Spleen (tissue), 11 donors: ENCODE measurements around the gene RRBP1. TPM values are rescaled to one million over a fixed set of nuclear protein-coding genes. Genes with fewer than 3 reads are reported as not detected.
A peak's percentile ranks its signal among the peaks of the same experiment; 100 is the strongest.

Source experiments
- DNase-seq: peaks from one replicate; pipeline ENCODE4 v3.0.0-alpha.2; 2020
- H3K27ac ChIP-seq, 8 donors: fragments of 200-600 bp; sonication (generic) in 7 of 8; 1 replicate in 4 of 8; 2 replicates in 4 of 8; pipeline versions ENCODE4 v1.5.0 to v1.8.0; 2016 to 2021; ENCODE audit warnings: inconsistent platforms in 4 of 8, mild to moderate bottlenecking in 4 of 8, moderate library complexity in 1 of 8
- H3K27me3 ChIP-seq, 7 donors: fragments of 200-600 bp; sonication (generic) in 6 of 7; replicated peaks in 1 of 7; 1 replicate in 4 of 7; 2 replicates in 3 of 7; pipeline versions ENCODE4 v1.5.0 to v1.8.0; 2016 to 2021; ENCODE audit warnings: inconsistent platforms in 3 of 7, mild to moderate bottlenecking in 1 of 7
- H3K36me3 ChIP-seq, 6 donors: fragments of 200-600 bp; sonication (generic) in 5 of 6; 1 replicate in 4 of 6; 2 replicates in 2 of 6; pipeline versions ENCODE4 v1.5.0 to v1.8.0; 2016 to 2021; ENCODE audit warnings: inconsistent platforms in 2 of 6
- H3K4me1 ChIP-seq, 6 donors: fragments of 200-600 bp; sonication (generic) in 5 of 6; 1 replicate in 3 of 6; 2 replicates in 3 of 6; pipeline versions ENCODE4 v1.5.0 to v1.8.0; 2016 to 2021; ENCODE audit warnings: inconsistent platforms in 3 of 6
- H3K4me3 ChIP-seq, 8 donors: fragments of 200-600 bp; sonication (generic) in 7 of 8; 1 replicate in 4 of 8; 2 replicates in 4 of 8; pipeline versions ENCODE4 v1.5.0 to v1.8.0; 2016 to 2021; ENCODE audit warnings: inconsistent platforms in 4 of 8, mild to moderate bottlenecking in 4 of 8, moderate library complexity in 2 of 8
- H3K9me3 ChIP-seq, 8 donors: fragments of 200-600 bp; sonication (generic) in 7 of 8; 1 replicate in 4 of 8; 2 replicates in 4 of 8; pipeline versions ENCODE4 v1.5.0 to v1.8.0; 2016 to 2021; ENCODE audit warnings: inconsistent platforms in 4 of 8
- CTCF ChIP-seq, 11 experiments: fragments of 200-600 bp in 7 of 11; fragments of 450-650 bp in 4 of 11; sonication (generic) in 4 of 11; IDR thresholded peaks in 8 of 11; conservative IDR thresholded peaks in 3 of 11; 1 replicate in 7 of 11; 2 replicates in 4 of 11; pipeline versions ENCODE4 v1.4.0 to v1.8.0; 2016 to 2021; ENCODE audit warnings: antibody characterized with exemption in 11 of 11, inconsistent platforms in 4 of 11, mild to moderate bottlenecking in 1 of 11
- POLR2A ChIP-seq, 3 donors: fragments of 450-650 bp; IDR thresholded peaks; one replicate each; pipeline ENCODE4 v1.5.1; 2017; ENCODE audit warnings: antibody characterized with exemption in 3 of 3, mild to moderate bottlenecking in 1 of 3
- POLR2AphosphoS5 ChIP-seq, 3 donors: sonication (generic); formaldehyde crosslinking; IDR thresholded peaks; one replicate each; pipeline ENCODE4 v1.5.1; 2017; ENCODE audit warnings: antibody characterized with exemption in 3 of 3
- WGBS, 5 donors: extraction: QIAGEN DNeasy Blood & Tissue Kit in 3 of 5; methylation state at CpG; one replicate each; pipeline versions ENCODE4 v1.1.5 to v1.1.7; 2013 to 2018; 5-methylcytosine and 5-hydroxymethylcytosine counted together
- intact Hi-C: fragments of 100-400 bp; cut with DNase I; formaldehyde crosslinking; loops from one replicate; pipeline ENCODE4 v1.15.0; 2023; ENCODE audit warnings: low total_unique reads
- polyA plus RNA-seq, 3 donors: library from polyadenylated mRNA; stranded (reverse); fragments of 200-250 nt; gene quantifications; one replicate each; pipeline ENCODE4 v1.2.1, GENCODE V29; 2013
- total RNA-seq, 7 donors: library from RNA; depleted of rRNA in 3 of 7; stranded (reverse); fragments of >200 nt in 3 of 7; fragmentation: NEBNext Ultra II Directional in 4 of 7; extraction: Animal tissue kit (Norgen Biotek cat#: 25700) in 4 of 7; gene quantifications; one replicate each; pipeline versions ENCODE4 v1.1.0 to v1.2.1, GENCODE V29; 2016 to 2021
- donor health status: healthy with polysubstance abuse.
- donor health status: DM: no; HTN: no; CAD: no; lungs with moderate emphysema.
- donor health status: DM: no; HTN: no; CAD: no.
- donor health status: Bipolar disorder and iron deficiency.
- donor health status: healthy.
- donor health status: DM: no; HTN: no; CAD: no.
- donor health status: DM: yes; HTN: yes; CAD: no.

RRBP1 gene
- total and polyA plus RNA-seq, 10 donors: 17.0 to 164 (median 114) TPM

- no peaks in the 10 kb centered on the region for H3K9me3 ChIP-seq
- DNase-seq: peak; percentile 65
- no peak overlapping the region for H3K4me3 ChIP-seq
- TF ChIP-seq POLR2A (IDR thresholded peaks at IDR 0.05) (no peak), CTCF (IDR thresholded peaks at IDR 0.05 in 8 of 11, conservative IDR thresholded peaks at IDR 0.05 in 3 of 11) (no peak), POLR2AphosphoS5 (IDR thresholded peaks at IDR 0.05) (no peak)
- no peaks in the 10 kb centered on the region for H3K27me3 ChIP-seq
- intact Hi-C loops: no loop called here
- peaks cover 26 to 81% (median 53%) of the 10 kb centered on the region in 6 donors for H3K4me1 ChIP-seq
- peaks cover 0 to 35% (median 23%) of the 10 kb centered on the region in 6 donors for H3K36me3 ChIP-seq
- no peak overlapping the region for H3K27ac ChIP-seq
- WGBS, 5 donors: 89 to 97% (median 90%) methylated on average over 10 of the region's 10 CpGs
Observed at GRCh38 chr20:17645546-17646208, 36.4 kb downstream of the RRBP1 start.

GRCh38 chr20:17645010-17645409, 37.0 kb downstream of the RRBP1 start:
- Histone ChIP-seq H3K9me3 (no peaks in the 10 kb centered on the region), H3K36me3 (peaks cover 0 to 42% (median 29%) of the 10 kb centered on the region in 6 donors), H3K27ac (no peak overlapping the region), H3K27me3 (no peaks in the 10 kb centered on the region), H3K4me1 (peaks cover 21 to 76% (median 47%) of the 10 kb centered on the region in 6 donors), H3K4me3 (no peak overlapping the region)
- DNase-seq: peak; percentile 64
- intact Hi-C loops: no loop called here
- 92 to 96% (median 95%) methylated on average over 14 of the region's 14 CpGs for WGBS, 5 donors
- TF ChIP-seq POLR2AphosphoS5 (IDR thresholded peaks at IDR 0.05) (no peak), POLR2A (IDR thresholded peaks at IDR 0.05) (no peak), CTCF (IDR thresholded peaks at IDR 0.05 in 8 of 11, conservative IDR thresholded peaks at IDR 0.05 in 3 of 11) (no peak)

GRCh38 chr20:17644451-17644850, 37.6 kb downstream of the RRBP1 start:
- Histone ChIP-seq H3K4me1 (peaks cover 19 to 70% (median 42%) of the 10 kb centered on the region in 6 donors), H3K27me3 (no peaks in the 10 kb centered on the region), H3K4me3 (no peak overlapping the region), H3K36me3 (peaks cover 0 to 47% (median 31%) of the 10 kb centered on the region in 6 donors), H3K9me3 (no peaks in the 10 kb centered on the region), H3K27ac (no peak overlapping the region)
- WGBS, 5 donors: 74 to 92% (median 79%) methylated on average over 13 of the region's 13 CpGs
- peak; percentile 63 for DNase-seq
- intact Hi-C loops: no loop called here
- TF ChIP-seq POLR2A (IDR thresholded peaks at IDR 0.05): no peak
- no peak for TF ChIP-seq CTCF (IDR thresholded peaks at IDR 0.05 in 8 of 11, conservative IDR thresholded peaks at IDR 0.05 in 3 of 11)
- TF ChIP-seq POLR2AphosphoS5 (IDR thresholded peaks at IDR 0.05): peak in 1 of 3 donors; percentile 8

GRCh38 chr20:17643531-17644188, 38.4 kb downstream of the RRBP1 start:
- DNase-seq: peak; percentile 27
- WGBS, 5 donors: 84 to 90% (median 89%) methylated on average over 10 of the region's 10 CpGs
- intact Hi-C loops: no loop called here

More at GRCh38 chr20:17643531-17644188, 38.4 kb downstream of the RRBP1 start:
- Histone ChIP-seq H3K27me3 (no peaks in the 10 kb centered on the region), H3K36me3 (peaks cover 3 to 55% (median 39%) of the 10 kb centered on the region in 6 donors), H3K4me1 (peaks cover 12 to 64% (median 34%) of the 10 kb centered on the region in 6 donors), H3K27ac (no peak overlapping the region), H3K9me3 (no peaks in the 10 kb centered on the region), H3K4me3 (no peak overlapping the region)
- TF ChIP-seq POLR2A (IDR thresholded peaks at IDR 0.05) (no peak), CTCF (IDR thresholded peaks at IDR 0.05 in 8 of 11, conservative IDR thresholded peaks at IDR 0.05 in 3 of 11) (no peak), POLR2AphosphoS5 (IDR thresholded peaks at IDR 0.05) (no peak)
